ENCODE measurements around the gene NFYA.

DNA sequence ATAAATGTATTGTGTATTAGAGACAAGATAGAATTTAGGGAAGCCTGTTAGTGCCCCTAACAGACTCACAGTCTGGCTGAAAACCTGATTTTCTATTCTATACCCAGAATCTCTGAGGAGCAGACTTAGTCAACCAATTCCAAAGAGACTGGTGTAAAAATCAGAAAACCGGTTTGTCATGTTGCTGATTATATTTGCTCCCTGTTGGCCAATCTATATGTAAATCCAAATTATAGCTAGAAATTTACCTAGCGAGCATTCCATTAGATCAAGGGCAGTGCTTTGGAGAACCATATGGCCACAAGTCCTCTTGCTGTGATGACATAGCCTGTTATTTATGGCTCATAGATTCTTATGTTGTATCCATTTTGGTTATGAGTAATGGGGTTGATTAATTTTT lies 4.8 kb downstream of the NFYA start:
- TF ChIP-seq, protein P1, sequence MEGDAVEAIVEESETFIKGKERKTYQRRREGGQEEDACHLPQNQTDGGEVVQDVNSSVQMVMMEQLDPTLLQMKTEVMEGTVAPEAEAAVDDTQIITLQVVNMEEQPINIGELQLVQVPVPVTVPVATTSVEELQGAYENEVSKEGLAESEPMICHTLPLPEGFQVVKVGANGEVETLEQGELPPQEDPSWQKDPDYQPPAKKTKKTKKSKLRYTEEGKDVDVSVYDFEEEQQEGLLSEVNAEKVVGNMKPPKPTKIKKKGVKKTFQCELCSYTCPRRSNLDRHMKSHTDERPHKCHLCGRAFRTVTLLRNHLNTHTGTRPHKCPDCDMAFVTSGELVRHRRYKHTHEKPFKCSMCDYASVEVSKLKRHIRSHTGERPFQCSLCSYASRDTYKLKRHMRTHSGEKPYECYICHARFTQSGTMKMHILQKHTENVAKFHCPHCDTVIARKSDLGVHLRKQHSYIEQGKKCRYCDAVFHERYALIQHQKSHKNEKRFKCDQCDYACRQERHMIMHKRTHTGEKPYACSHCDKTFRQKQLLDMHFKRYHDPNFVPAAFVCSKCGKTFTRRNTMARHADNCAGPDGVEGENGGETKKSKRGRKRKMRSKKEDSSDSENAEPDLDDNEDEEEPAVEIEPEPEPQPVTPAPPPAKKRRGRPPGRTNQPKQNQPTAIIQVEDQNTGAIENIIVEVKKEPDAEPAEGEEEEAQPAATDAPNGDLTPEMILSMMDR (conservative IDR thresholded peaks at IDR 0.05; ENCODE audit: low read depth, low read length), result no peak
- TF ChIP-seq USF2 (IDR thresholded peaks at IDR 0.05; ENCODE audit: low read depth, low read length), result no peak
- no peak for TF ChIP-seq POLR2A (IDR thresholded peaks at IDR 0.05; ENCODE audit: low read depth, low read length)
- TF ChIP-seq RAD21 (IDR thresholded peaks at IDR 0.05; ENCODE audit: low read length), result no peak
- TF ChIP-seq MXI1 (IDR thresholded peaks at IDR 0.05; ENCODE audit: borderline replicate concordance, low read depth, low read length), result no peak
- no peak for TF ChIP-seq MAFK (IDR thresholded peaks at IDR 0.05; ENCODE audit: low read depth, low read length)

Data from IMR-90 (cell line).